ENCODE results near the gene HJV.

GRCh38 chr1:146036965-146037646, 15.6 kb upstream of the HJV start:
- no peak for TF ChIP-seq CTCF (IDR thresholded peaks at IDR 0.05; ENCODE audit: low read length)
- TF ChIP-seq EZH2 (IDR thresholded peaks at IDR 0.05; ENCODE audit: borderline replicate concordance, low read length), result no peak

All from OCI-LY1 (cell line).